ENCODE measurements around the gene IQCE. TPM values are rescaled to one million over a fixed set of nuclear protein-coding genes. Genes with fewer than 3 reads are reported as not detected.
A peak's percentile ranks its signal among the peaks of the same experiment; 100 is the strongest.

The IQCE gene
- total RNA-seq, 4 donors from 2014 or later = 10.5 to 18.6 (median 12.8) TPM

DNA sequence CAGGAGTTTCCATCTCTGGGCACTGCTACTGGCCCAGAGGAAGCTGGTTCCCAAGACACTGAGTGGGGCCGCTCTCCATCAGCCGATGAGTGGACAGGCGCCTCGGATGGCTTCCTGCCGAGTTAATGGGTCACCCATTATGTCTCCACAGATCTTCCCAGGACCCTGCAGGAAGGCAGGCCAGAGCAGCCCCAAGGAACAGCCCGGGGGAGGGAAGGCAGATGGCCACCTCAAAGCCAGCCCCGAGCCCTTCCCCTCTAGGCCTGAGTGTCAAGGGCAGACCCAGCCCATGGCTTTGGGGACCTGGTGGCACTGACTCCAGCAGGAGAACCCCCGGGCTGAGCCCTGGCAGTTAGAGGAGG is 42.6 kb upstream of the IQCE start:
- H3K4me3 ChIP-seq (ENCODE audit: low read depth, poor library complexity, severe bottlenecking) = no peak overlapping the region
- DNase-seq (ENCODE audit: low spot score in 2 of 2) = no peak
- TF ChIP-seq, protein P1, sequence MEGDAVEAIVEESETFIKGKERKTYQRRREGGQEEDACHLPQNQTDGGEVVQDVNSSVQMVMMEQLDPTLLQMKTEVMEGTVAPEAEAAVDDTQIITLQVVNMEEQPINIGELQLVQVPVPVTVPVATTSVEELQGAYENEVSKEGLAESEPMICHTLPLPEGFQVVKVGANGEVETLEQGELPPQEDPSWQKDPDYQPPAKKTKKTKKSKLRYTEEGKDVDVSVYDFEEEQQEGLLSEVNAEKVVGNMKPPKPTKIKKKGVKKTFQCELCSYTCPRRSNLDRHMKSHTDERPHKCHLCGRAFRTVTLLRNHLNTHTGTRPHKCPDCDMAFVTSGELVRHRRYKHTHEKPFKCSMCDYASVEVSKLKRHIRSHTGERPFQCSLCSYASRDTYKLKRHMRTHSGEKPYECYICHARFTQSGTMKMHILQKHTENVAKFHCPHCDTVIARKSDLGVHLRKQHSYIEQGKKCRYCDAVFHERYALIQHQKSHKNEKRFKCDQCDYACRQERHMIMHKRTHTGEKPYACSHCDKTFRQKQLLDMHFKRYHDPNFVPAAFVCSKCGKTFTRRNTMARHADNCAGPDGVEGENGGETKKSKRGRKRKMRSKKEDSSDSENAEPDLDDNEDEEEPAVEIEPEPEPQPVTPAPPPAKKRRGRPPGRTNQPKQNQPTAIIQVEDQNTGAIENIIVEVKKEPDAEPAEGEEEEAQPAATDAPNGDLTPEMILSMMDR (IDR thresholded peaks at IDR 0.05) = no peak
- TF ChIP-seq POLR2A (IDR thresholded peaks at IDR 0.05) = no peak
- WGBS, 2 donors = 69 to 81% methylated on average over 7 to 8 of the region's 8 CpGs
- intact Hi-C loops (cut with DNase I; ENCODE audit: low total_unique reads) = no loop called here

DNA sequence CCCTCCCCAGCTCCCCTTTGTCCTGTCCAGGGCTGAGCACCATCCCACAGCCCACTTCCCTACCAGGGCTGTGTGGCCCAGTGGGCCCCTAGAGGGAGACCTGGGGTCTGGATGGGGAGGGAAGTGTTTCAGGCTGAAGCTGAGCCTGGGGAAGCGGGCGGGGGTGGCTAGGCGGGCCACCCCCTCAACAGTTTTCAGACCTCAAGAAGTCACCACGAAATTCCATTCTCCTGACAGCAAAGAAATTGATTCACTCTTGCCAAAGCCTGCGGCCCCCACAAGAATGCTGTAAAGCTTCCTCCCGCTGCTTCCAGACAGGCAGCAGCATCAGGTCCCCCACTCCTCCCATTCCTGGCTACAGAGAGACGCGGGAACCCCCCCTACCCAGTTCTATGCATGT is 41.8 kb upstream of the IQCE start:
- intact Hi-C loops (cut with DNase I; ENCODE audit: low total_unique reads) = no loop called here
- no peak overlapping the region for H3K4me3 ChIP-seq (ENCODE audit: low read depth, poor library complexity, severe bottlenecking)
- TF ChIP-seq, protein P1 (IDR thresholded peaks at IDR 0.05) = no peak
- no peak for TF ChIP-seq POLR2A (IDR thresholded peaks at IDR 0.05)
- no peak for DNase-seq (ENCODE audit: low spot score in 2 of 2)
- 73 to 77% methylated on average over 8 of the region's 8 CpGs for WGBS, 2 donors

DNA sequence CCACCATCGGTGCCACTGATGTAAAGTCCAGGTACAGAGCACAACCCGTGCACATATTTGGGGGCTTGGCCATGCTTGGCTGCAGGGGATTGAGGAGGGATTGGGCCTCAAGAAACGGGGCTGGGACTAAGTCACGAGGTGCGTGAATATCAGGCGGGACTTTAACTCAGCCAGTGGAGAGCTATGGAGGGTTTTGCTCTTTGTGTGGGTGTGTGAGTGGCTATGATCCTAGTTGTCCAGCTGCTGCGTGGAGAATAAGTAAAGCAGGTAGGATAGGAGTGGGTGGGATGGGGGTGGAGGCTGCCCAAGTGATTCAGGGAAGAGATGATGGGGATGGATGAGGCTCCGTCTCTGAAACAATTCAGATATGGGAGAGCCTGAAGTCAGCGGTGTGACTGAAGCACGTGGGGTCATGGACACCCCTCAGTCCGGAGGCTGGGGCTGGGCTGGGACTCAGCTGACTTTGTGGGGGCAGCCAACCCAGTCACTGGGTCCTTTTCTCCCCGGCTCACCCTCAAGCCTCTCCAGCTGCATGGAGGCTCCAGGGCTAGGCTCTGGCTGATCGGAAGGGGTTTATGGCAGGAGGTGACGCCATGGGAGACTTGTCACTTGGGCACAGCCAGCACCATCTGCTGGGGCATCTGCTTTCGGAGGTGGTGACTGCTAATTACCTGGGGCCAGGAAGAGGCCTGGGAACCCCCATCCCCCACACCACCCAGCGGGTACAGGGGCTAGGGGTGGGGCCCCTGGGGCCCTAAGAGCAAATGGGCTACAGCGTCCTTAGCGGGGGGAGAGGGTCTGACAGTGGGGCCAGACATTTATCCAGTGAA is 40.9 kb upstream of the IQCE start:
- TF ChIP-seq, protein P1 (IDR thresholded peaks at IDR 0.05) = no peak
- TF ChIP-seq POLR2A (IDR thresholded peaks at IDR 0.05) = no peak
- intact Hi-C loops (cut with DNase I; ENCODE audit: low total_unique reads) = no loop called here
- no peak for DNase-seq (ENCODE audit: low spot score in 2 of 2)
- WGBS, 2 donors = 66 to 75% methylated on average over 18 of the region's 18 CpGs
- no peak overlapping the region for H3K4me3 ChIP-seq (ENCODE audit: low read depth, poor library complexity, severe bottlenecking)

DNA sequence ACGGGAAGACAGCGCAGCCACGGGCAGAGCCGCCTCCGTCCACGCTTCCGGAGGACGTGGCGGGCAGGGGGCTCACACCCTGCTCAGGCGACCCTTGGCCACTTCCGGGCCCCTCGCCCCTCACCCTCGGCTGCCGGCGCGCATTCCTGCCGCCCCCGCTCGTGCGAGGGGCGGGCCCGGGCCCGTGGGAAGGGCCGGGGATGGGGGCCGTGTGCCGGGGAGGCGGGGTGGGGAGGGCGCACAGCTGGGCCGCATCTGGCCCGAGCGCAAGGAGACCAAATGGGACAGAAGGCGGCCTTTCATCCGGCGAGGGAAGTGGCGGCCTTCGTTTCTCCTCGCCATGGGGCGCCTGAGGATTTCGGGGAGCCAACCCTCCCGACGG is 40.1 kb upstream of the IQCE start:
- no peak for DNase-seq (ENCODE audit: low spot score in 2 of 2)

DNA sequence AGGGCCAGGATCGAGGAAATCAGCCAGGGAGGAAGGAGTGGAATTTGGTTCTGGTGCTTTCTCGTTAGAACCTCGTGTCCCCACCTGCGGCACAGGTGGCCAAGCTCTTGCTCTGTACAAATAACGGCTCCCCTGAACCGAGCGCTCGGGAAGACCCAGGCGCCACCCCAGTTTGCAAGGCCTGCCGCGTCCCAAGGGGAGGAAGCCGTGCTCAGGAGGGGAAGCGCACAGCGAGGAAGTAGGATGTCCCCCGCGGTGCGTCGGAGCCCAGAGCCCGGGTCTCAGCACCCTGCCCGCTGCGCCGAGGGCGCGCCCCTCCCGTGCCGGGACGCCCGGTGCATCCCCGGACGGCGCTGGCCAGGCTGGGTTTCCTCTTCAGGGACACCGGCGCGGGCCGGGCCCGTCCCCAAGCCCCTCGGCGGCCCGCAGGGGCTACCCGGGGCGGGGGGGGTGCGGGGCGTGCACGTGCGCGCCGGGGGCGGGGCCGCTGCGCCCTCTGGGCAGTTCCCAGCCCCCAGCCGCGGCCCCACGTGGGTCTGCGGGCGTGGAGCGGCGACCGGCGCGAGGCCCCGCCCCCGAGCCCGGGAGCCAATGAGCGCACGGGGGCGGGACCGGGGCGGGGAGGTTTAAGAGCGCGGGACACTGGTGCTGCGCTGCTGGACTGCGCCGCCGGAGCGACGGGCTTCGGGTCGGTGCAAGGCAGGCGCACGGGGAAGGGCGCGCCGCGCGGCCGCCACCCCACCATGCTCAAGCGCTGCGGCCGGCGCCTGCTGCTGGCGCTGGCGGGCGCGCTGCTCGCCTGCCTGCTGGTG is 39.5 kb upstream of the IQCE start, which contains the start of gene LFNG:
TSS of gene LFNG (plus strand) at position 656 of the 812 bp plus-strand sequence. CDS start at position 744, 88 bp downstream.
- intact Hi-C loops (cut with DNase I; ENCODE audit: low total_unique reads) = no loop called here
- peak in 1 of 2 donors; percentile 61 for TF ChIP-seq POLR2A (IDR thresholded peaks at IDR 0.05)
- TF ChIP-seq, protein P1 (IDR thresholded peaks at IDR 0.05) = no peak
- H3K4me3 ChIP-seq (ENCODE audit: low read depth, poor library complexity, severe bottlenecking) = peak within 1 kb of the TSS; percentile 47
- peak in 1 of 2 donors; percentile 96 for DNase-seq (ENCODE audit: low spot score in 2 of 2)
- 0% methylated on average over 20 to 28 of the region's 95 CpGs for WGBS, 2 donors

More for the DNA sequence above, 40.1 kb upstream of the IQCE start:
- peak overlapping the region; percentile 19 for H3K4me3 ChIP-seq (ENCODE audit: low read depth, poor library complexity, severe bottlenecking)
- intact Hi-C loops (cut with DNase I; ENCODE audit: low total_unique reads) = no loop called here
- no peak for TF ChIP-seq POLR2A (IDR thresholded peaks at IDR 0.05)
- TF ChIP-seq, protein P1 (IDR thresholded peaks at IDR 0.05) = no peak
- 4 to 17% methylated on average over 24 to 40 of the region's 41 CpGs for WGBS, 2 donors
